Ovary (tissue), 9 donors: ENCODE data around the gene MUC3A. TPM values are rescaled to one million over a fixed set of nuclear protein-coding genes. Genes with fewer than 3 reads are reported as not detected.

ENCODE experiments used
- DNase-seq, 5 donors: peaks; one replicate each; pipeline ENCODE4 v3.0.0-alpha.2; 2019 to 2020
- H3K27ac ChIP-seq, 2 donors: fragments of 200-600 bp; one replicate each; pipeline versions ENCODE4 v1.5.1 to v1.8.0; 2019 to 2022
- H3K27me3 ChIP-seq: fragments of 200-600 bp; one replicate; pipeline ENCODE4 v1.8.0; 2022
- H3K36me3 ChIP-seq: fragments of 200-600 bp; sonication (generic); one replicate; pipeline ENCODE4 v1.5.1; 2019
- H3K4me1 ChIP-seq: one replicate; pipeline ENCODE4 v1.8.1; 2013; ENCODE audit warnings: mild to moderate bottlenecking, moderate library complexity; ENCODE audit not compliant: insufficient read depth
- H3K4me3 ChIP-seq: fragments of 200-600 bp; sonication (generic); one replicate; pipeline ENCODE4 v1.5.1; 2017
- H3K9me3 ChIP-seq, 2 donors: fragments of 200-600 bp in 1 of 2; sonication (generic) in 1 of 2; one replicate each; pipeline versions ENCODE4 v1.5.1 to v1.8.1; 2013 to 2019; ENCODE audit warnings: mild to moderate bottlenecking in 1 of 2, moderate library complexity in 1 of 2
- CTCF ChIP-seq, 3 donors: fragments of 450-650 bp in 2 of 3; fragments of 200-600 bp in 1 of 3; IDR thresholded peaks; one replicate each; pipeline versions ENCODE4 v1.5.1 to v1.8.0; 2016 to 2022; ENCODE audit warnings: antibody characterized with exemption in 3 of 3, mild to moderate bottlenecking in 1 of 3
- EP300 ChIP-seq: sonication (generic); formaldehyde crosslinking; IDR thresholded peaks from one replicate; pipeline ENCODE4 v1.6.1; 2017; ENCODE audit warnings: antibody characterized with exemption
- POLR2A ChIP-seq: fragments of 450-650 bp; IDR thresholded peaks from one replicate; pipeline ENCODE4 v1.6.1; 2017; ENCODE audit warnings: antibody characterized with exemption, mild to moderate bottlenecking, moderate library complexity
- WGBS, 3 donors: extraction: QIAGEN DNeasy Blood & Tissue Kit in 1 of 3; methylation state at CpG; one replicate each; pipeline versions ENCODE4 v1.1.5 to v1.1.7; 2013 to 2017; 5-methylcytosine and 5-hydroxymethylcytosine counted together
- intact Hi-C, 4 donors: fragments of 100-400 bp; cut with DNase I; formaldehyde crosslinking; loops; one replicate each; pipeline versions ENCODE4 v1.11.0 to v1.15.1; 2022 to 2023
- polyA plus RNA-seq, 2 donors: library from polyadenylated mRNA; stranded (reverse); fragments of 200-250 nt in 1 of 2; fragments of 350-450 nt in 1 of 2; fragmentation: Illumina TruSeq in 1 of 2; extraction: RNeasy Lipid Tissue Mini Kit (QIAGEN cat#74804) in 1 of 2; gene quantifications; one replicate each; pipeline ENCODE4 v1.2.3, GENCODE V29; 2013 to 2014
- small RNA-seq: library from RNA; depleted of rRNA; stranded (forward); fragments of <200 nt; gene quantifications from one replicate; pipeline ENCODE3, GENCODE V24; 2016
- total RNA-seq, 7 donors: library from RNA; depleted of rRNA in 2 of 7; stranded (reverse); fragments of >200 nt in 2 of 7; fragmentation: NEBNext Ultra II Directional in 3 of 7; extraction: Animal tissue kit (Norgen Biotek cat#: 25700) in 3 of 7; gene quantifications; one replicate each; pipeline versions ENCODE4 v1.1.0 to v1.2.4, GENCODE V29; 2016 to 2023
- donor health status: DM: no; HTN: no; CAD: no; lungs with moderate emphysema.
- donor health status: DM: no; HTN: no; CAD: no.
- donor health status: Bipolar disorder and iron deficiency.
- donor health status: DM: yes; HTN: yes; CAD: no.
- donor health status: DM: no; HTN: no; CAD: no.
- donor health status: DM: yes; HTN: yes; CAD: no.

Gene MUC3A
- total and polyA plus RNA-seq, 9 donors: 0.16 to 0.72 (median 0.43) TPM; not detected in 5

GRCh38 chr7:101017064-101017777 lies 67.9 kb downstream of the MUC3A start:
- peak overlapping the region; percentile 14 to 62 for H3K27ac ChIP-seq
- intact Hi-C loops: no loop called here
- no peaks in the 10 kb centered on the region for H3K9me3 ChIP-seq
- peaks cover 4% of the 10 kb centered on the region for H3K4me1 ChIP-seq
- H3K27me3 ChIP-seq: no peaks in the 10 kb centered on the region
- H3K36me3 ChIP-seq: no peaks in the 10 kb centered on the region
- peak overlapping the region; percentile 49 for H3K4me3 ChIP-seq
- DNase-seq: peak; percentile 82 to 91 (median 83)
- 0 to 1% (median 0%) methylated on average over 29 of the region's 29 CpGs for WGBS, 3 donors
- TF ChIP-seq CTCF (IDR thresholded peaks at IDR 0.05): no peak
- TF ChIP-seq EP300: no peak
- TF ChIP-seq POLR2A: no peak

Small RNA genes lying within 50 kb of the gene (small RNA-seq; reads per million reads assigned to genes)
- not detected for gene RN7SL549P
- not detected for gene RPS29P15

Other genes starting within 250 kb of the MUC3A start
- 10 to 100 TPM; 13.8 to 29.2 (median 22.2) TPM for gene POP7, start 243.4 kb upstream of the MUC3A start, total RNA-seq
- 10 to 100 TPM; 11.1 to 26.5 TPM for gene POP7, start 243.4 kb upstream of the MUC3A start, polyA plus RNA-seq
- under 1 TPM in 2 of 7 donors, not detected in 5; 0.20 to 0.25 TPM for gene EPO, start 229.1 kb upstream of the MUC3A start, total RNA-seq
- gene EPO, start 229.1 kb upstream of the MUC3A start, polyA plus RNA-seq: under 1 TPM in 1 of 2 donors, not detected in 1; 0.05 TPM
- not detected for gene ZAN, start 215.9 kb upstream of the MUC3A start, total RNA-seq
- not detected for gene ZAN, start 215.9 kb upstream of the MUC3A start, polyA plus RNA-seq
- gene EPHB4, start 122.0 kb upstream of the MUC3A start, total RNA-seq: 100 to 1,000 TPM in 3 of 7 donors, 10 to 100 TPM in 4; 31.0 to 119 (median 89.8) TPM
- gene EPHB4, start 122.0 kb upstream of the MUC3A start, polyA plus RNA-seq: 10 to 100 TPM; 24.4 to 38.2 TPM
- gene SLC12A9, start 96.8 kb upstream of the MUC3A start, total RNA-seq: 10 to 100 TPM; 10.1 to 31.8 (median 26.9) TPM
- gene SLC12A9, start 96.8 kb upstream of the MUC3A start, polyA plus RNA-seq: 10 to 100 TPM in 1 of 2 donors, 1 to 10 TPM in 1; 4.7 to 20.9 TPM
- gene TRIP6, start 82.1 kb upstream of the MUC3A start, total RNA-seq: 10 to 100 TPM; 42.9 to 98.8 (median 82.0) TPM
- gene TRIP6, start 82.1 kb upstream of the MUC3A start, polyA plus RNA-seq: 10 to 100 TPM; 17.3 to 72.5 TPM
- gene SRRT, start 74.4 kb upstream of the MUC3A start, total RNA-seq: 100 to 1,000 TPM in 5 of 7 donors, 10 to 100 TPM in 2; 74.2 to 191 (median 149) TPM
- gene SRRT, start 74.4 kb upstream of the MUC3A start, polyA plus RNA-seq: 100 to 1,000 TPM in 1 of 2 donors, 10 to 100 TPM in 1; 45.8 to 111 TPM
- gene UFSP1, start 59.8 kb upstream of the MUC3A start, total RNA-seq: 1 to 10 TPM; 2.9 to 7.9 (median 4.7) TPM
- gene UFSP1, start 59.8 kb upstream of the MUC3A start, polyA plus RNA-seq: 1 to 10 TPM in 1 of 2 donors, under 1 TPM in 1; 0.38 to 1.8 TPM
- gene ACHE, start 53.6 kb upstream of the MUC3A start, total RNA-seq: 10 to 100 TPM in 2 of 7 donors, 1 to 10 TPM in 4, under 1 TPM in 1; 0.48 to 15.3 (median 4.9) TPM
- 1 to 10 TPM in 1 of 2 donors, under 1 TPM in 1; 0.37 to 1.8 TPM for gene ACHE, start 53.6 kb upstream of the MUC3A start, polyA plus RNA-seq
- 1 to 10 TPM in 1 of 7 donors, under 1 TPM in 4, not detected in 2; 0.24 to 2.2 (median 0.62) TPM for gene MUC12, start 20.0 kb downstream of the MUC3A start, total RNA-seq
- 1 to 10 TPM in 1 of 2 donors, under 1 TPM in 1; 0.22 to 1.9 TPM for gene MUC12, start 20.0 kb downstream of the MUC3A start, polyA plus RNA-seq
- gene MUC17, start 70.5 kb downstream of the MUC3A start, total RNA-seq: 1 to 10 TPM in 1 of 7 donors, not detected in 6; 3.3 TPM
- not detected for gene MUC17, start 70.5 kb downstream of the MUC3A start, polyA plus RNA-seq
- gene TRIM56, start 135.9 kb downstream of the MUC3A start, total RNA-seq: 10 to 100 TPM; 18.2 to 77.4 (median 48.5) TPM
- gene TRIM56, start 135.9 kb downstream of the MUC3A start, polyA plus RNA-seq: 10 to 100 TPM; 19.4 to 27.5 TPM
- gene SERPINE1, start 177.6 kb downstream of the MUC3A start, total RNA-seq: 10 to 100 TPM in 6 of 7 donors, 1 to 10 TPM in 1; 4.0 to 81.6 (median 20.9) TPM
- gene SERPINE1, start 177.6 kb downstream of the MUC3A start, polyA plus RNA-seq: 10 to 100 TPM; 13.1 to 19.9 TPM
- gene AP1S1, start 204.9 kb downstream of the MUC3A start, total RNA-seq: 10 to 100 TPM; 17.4 to 32.0 (median 25.5) TPM
- gene AP1S1, start 204.9 kb downstream of the MUC3A start, polyA plus RNA-seq: 10 to 100 TPM; 35.2 to 54.9 TPM
- under 1 TPM in 1 of 7 donors, not detected in 6; 0.20 TPM for gene VGF, start 216.0 kb downstream of the MUC3A start, total RNA-seq
- gene VGF, start 216.0 kb downstream of the MUC3A start, polyA plus RNA-seq: under 1 TPM in 1 of 2 donors, not detected in 1; 0.04 TPM
- gene NAT16, start 230.8 kb downstream of the MUC3A start, total RNA-seq: not detected
- not detected for gene NAT16, start 230.8 kb downstream of the MUC3A start, polyA plus RNA-seq